HL-60/S4 treated with retinoic acid at 250 ng/mL for 4 days and 3 days (cell line): Measurements from ENCODE around the gene ARPP19.
"Not testable (repeated sequence)": the region's sequence is repeated elsewhere in the genome, so short reads cannot be mapped to it uniquely, and the experiment has no call there.

ENCODE experiments used
- in situ Hi-C: fragments of 300-500 bp; cut with MboI; formaldehyde crosslinking; loops from 2 replicates; pipeline ENCODE4 v1.7.0; 2022; ENCODE audit warnings: low sequenced_read_pairs

ARPP19 gene

GRCh38 chr15:52551762-52552161, 17.1 kb downstream of the ARPP19 start:
- in situ Hi-C loops, result no loop called here

- in situ Hi-C loops, result not testable (repeated sequence)
Measured at GRCh38 chr15:52551186-52551585, 17.6 kb downstream of the ARPP19 start.

DNA sequence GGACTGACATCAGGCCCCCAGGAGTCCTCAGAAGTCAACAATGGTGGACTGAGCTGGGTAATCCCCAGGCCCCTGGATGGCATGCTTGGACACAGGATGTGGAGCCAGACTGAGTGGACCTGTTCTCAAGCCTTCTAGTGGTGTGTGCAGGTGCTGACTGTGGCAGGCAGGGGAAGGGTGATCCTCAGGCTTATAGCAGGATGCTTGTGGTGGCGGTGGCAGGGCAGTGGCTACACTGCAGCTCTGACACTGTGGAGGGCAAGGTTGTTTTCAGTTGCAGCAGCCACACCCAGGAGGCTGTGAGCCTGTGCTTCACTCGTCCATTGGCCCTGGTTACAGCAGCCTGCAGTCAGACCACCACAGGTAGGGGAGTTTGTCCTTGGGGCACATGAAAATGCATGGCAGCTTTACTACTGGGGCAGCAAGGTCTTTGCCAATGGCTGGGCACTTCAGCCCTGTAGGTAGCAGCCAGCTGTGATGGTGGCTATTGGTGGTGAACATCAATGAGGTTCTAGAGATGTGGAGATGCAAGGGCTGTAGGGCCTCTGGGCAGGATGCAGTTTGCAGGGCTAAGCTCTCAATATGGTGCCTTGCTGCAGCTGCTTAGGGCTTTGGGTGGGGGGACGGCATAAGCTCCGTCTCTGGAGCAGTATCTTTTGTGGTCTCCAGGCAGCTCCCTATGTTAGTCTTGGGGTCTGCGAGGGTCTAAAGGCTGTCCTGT, 22.6 kb downstream of the ARPP19 start:
- in situ Hi-C loops, result no loop called here

GRCh38 chr15:52540374-52541012, 28.3 kb downstream of the ARPP19 start:
- in situ Hi-C loops, result no loop called here

- in situ Hi-C loops, result no loop called here
Measured at GRCh38 chr15:52537459-52537858, 31.4 kb downstream of the ARPP19 start.

GRCh38 chr15:52532427-52532826, 36.4 kb downstream of the ARPP19 start:
- in situ Hi-C loops, result no loop called here

DNA sequence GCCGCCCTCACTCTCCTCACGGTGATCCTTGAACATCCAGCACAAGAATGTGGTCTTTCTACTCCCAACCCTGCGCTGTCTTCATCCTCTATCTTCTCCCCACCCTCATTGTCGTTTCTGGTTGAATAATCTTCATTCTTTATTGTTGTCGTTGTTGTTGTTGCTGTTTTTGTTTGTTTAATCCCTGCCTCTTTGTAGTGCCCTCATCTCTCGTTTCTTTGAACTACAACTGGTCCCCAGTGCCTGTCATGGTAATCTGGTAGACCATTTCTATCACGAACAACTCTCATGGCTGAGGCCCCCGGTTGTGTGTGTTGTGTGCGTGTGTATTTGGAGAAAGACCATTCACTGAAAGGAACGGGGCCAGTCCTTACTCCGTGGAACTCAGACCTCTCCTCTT, 38.9 kb downstream of the ARPP19 start:
- in situ Hi-C loops, result no loop called here

DNA sequence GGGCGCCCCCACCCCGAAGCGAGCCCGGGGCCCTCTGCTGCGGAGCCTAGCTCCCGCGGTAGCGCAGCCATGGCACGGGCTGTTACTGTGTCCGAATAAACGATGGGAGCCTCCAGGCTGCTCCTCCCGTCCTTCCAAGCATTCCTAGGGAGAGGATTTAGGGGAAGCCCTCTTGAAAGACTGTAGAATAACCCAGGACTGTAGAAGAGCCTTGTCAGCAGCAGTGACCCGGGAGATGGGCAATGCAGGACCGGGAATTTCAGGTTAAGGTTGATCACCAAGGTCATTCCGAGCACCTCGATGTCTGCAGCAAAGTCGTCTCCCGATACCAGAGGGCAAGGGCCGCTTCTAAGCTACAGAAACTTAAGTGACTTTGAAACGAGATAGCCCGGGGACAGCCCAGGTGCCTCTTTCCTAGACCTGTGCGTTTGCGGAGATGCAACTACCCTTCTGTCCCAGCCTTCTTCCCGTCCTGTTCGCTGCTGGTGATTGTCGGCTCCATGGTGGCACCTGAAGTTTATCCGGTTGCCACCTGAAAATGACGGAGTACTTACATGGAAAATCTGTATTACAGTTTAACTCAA, 39.4 kb downstream of the ARPP19 start:
- in situ Hi-C loops, result no loop called here

DNA sequence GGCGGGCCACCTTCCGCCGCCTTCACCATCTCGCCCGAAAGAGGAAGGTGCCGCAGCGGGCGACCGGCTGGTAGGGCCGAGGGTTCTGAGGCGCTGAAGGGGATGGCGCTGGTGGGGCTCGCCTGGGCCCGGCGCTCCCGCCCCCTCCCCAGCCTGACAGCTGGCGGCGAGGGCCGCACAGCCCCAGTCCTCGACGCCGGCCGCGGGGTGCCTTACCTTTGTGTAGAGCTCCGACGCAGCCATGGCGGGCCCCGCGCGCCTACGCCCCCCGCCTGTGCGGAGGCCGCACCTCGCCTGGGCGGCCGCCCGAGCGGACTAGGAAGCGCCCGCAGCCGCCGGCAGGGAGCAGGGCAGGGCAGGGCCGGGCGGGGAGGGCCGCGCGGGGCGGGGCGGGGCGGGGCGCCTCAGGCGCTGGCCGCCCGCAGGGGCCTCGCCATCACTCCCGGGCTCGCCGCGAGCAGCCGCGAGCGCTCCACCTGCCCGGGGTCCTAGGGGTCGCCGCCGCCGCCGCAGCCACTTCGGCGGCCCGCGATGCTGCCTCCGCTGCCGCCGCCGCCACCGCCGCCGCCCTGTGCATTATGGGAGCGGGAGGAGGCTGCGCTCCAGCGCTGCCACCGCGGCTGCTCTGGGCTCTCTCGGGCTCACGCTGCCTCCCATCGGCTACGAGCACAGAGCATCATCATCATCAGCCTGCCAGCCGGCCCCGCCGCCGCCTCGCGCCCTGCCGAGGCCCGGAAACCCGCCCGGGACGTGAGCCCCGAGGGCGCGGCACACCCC, 40.1 kb downstream of the ARPP19 start, which contains the start of gene MYO5A:
MYO5A (minus strand) TSS at position 317 of the 777 bp plus-strand sequence; CDS start at position 243, 74 bp downstream.
- in situ Hi-C loops, result no loop called here

GRCh38 chr15:52527911-52528563, 40.8 kb downstream of the ARPP19 start:
- in situ Hi-C loops, result no loop called here

- in situ Hi-C loops, result no loop called here
Measured at GRCh38 chr15:52527196-52527910, 41.5 kb downstream of the ARPP19 start.

DNA sequence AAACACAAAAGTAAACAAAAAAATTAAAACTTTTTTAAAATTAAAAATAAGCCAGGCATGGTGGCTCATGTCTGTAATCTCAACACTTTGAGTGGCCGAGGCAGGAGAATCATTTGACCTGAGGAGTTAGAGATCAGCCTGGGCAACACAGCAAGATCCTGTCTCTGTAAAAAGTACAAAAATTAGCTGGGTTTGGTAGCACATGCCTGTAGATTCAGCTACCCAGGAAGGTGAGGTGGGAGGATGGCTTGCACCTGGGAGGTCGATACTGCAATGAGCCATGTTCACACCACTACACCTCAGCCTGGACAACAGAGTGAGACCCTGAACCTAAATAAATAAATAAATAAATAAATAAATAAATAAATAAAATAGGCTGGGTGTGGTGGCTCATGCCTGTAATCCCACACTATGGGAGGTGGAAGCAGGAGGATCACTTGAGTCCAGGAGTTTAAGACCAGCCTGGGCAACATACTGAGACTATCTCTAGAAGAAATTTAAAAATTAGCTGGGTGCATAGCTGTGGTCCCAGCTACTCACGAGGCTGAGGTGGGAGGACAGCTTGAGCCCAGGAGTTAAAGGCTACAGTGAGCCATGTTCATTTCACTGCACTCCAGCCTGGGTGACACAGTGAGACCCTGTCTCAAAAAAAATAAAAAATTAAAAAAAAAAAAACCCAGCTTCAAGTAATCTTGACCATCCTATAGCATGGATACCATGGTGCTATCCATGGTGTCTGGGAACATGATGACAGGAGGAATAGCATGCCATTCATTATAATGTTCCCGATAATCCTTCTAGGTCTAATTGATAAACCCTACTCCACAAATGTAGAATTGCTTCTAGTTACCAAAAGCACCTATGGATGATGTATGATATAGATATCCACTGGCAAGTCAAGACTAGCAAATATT, 44.4 kb downstream of the ARPP19 start:
- in situ Hi-C loops, result no loop called here

DNA sequence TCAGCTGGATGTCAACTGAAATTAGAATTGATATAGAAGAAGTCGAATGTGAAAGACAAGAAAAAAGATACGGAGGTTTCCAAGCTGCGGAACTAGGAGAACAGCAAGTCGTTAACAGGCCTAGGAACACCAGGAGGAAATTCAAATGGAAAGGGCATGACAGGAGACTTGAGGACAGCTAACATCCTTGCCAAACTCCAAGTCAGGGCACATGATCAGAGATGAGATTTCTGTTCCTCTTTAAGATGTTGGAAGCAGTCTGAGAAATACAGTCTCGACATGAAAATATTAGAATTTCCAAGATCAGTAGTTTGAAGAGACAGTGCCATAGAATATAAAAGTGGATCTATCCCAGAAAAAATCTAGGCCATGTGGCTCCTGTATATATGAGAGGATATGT, 45.2 kb downstream of the ARPP19 start:
- in situ Hi-C loops, result no loop called here

DNA sequence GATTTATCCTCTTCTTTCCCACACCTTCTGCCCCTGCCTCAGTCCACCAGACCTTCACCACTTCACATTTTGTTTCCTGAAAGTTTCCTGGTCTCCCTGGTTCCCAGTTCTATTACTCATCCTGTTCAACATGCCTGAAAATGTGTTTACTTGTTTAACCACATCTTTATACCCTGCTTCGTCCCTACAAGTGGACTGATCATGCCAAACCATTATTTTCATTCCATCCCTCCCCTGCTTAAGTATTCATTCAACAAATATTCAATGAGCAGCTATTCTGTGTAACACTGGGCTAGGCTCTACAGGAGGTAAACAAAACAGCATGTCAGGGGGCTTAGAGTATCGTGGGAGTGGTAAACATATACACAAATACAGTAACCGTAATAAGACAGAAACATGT, 45.6 kb downstream of the ARPP19 start:
- in situ Hi-C loops, result no loop called here

DNA sequence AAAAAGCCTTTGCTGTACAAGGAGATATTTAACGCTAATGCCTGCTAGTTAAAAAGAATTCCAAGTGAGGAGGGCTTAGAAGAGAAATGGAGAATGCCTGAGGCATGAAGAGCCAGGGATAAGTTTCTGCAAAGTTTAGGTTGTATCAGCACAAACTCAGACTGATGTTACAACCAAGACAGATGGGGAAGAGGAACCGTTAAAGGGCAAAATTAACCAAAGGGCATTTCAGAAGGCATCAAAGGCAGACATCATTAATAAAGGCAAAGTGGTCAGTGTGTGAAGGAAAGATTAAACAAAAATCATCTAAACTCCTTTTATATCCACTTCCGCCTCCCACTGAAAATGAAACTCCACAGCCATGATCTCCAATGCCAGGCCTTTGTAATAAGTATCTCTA, 47.1 kb downstream of the ARPP19 start:
- in situ Hi-C loops, result no loop called here

- in situ Hi-C loops, result no loop called here
Measured at GRCh38 chr15:52520421-52520820, 48.4 kb downstream of the ARPP19 start.

DNA sequence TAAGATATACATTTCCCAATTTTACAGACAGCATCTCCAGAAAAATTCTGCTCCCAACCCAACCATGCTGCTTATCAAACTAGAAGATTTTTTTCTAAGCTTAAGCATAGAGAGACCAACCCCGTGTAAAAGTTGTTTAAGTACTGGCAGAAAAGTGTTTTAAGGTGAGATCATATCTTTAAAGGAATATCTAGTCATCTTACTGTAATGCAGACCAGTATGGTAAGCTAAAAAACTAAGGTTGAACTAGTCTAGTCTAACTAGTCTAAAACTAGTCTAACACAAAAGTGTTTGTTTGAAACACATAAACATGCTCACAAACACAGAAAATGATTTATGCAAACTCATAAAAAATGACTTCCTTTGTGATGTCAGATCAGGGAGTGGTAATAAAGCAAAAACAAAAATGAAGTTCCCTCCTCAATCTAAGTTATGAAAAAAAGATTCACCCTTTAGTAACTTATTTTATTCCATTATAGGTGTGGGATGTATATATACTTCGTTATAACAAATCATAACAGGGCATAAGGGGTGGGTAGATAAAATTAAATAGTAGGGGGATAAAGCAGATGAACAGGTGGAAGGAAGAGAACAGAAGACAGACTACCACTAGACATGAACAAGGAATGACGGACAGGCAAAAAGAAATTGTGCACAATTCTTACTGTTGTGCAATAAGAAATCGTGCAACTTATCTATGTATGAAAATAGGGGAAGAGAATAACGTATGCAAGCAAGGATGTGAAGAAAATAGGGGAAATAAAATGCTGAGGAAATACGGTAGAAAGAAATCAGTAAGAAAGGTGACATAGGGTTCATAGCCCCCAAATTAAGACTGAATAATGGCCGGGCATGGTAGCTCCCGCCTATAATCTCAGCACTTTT, 50.1 kb downstream of the ARPP19 start:
- in situ Hi-C loops, result no loop called here

- in situ Hi-C loops, result no loop called here
Measured at GRCh38 chr15:52517014-52517413, 51.8 kb downstream of the ARPP19 start.
